Inflammatory macrophage treated with lipopolysaccharide for 1 hour (primary cell): ENCODE data around the gene MGLL.

Experiments
- DNase-seq, 2 donors: peaks; one replicate each; pipeline ENCODE4 v3.0.0-alpha.2; 2020 to 2022

Gene MGLL

DNA sequence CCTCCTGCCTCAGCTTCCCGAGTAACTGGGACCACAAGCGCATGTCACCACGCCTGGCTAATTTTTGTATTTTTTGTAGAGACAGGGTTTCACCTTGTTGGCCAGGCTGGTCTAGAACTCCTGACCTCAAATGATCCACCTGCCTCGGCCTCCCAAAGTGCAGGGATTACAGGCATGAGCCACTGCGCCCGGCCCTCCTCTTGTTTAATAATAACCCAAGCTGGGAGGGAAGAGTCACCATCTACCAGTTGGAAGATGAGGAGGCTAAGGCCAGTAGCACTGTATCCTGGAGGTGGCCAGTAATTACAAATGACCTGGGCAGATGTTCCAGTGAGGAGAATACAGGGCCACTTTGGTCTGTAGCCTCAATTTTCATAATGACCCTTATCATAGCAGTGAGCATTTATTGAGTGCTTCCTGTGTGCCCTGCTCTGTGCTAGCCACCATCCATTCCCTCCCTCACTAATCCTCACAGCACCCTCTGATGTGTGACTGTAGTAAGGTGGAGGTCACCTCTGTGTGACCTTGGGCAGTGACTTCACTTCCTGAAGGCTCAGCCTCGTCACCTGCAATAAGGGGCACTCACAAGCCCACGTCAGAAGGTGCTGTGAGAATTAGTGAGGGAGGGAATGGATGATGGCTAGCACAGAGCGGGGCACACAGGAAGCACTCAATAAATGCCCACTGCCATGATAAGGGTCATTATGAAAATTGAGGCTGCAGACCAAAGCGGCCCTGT lies 85.3 kb downstream of the MGLL start:
- no peak for DNase-seq

DNA sequence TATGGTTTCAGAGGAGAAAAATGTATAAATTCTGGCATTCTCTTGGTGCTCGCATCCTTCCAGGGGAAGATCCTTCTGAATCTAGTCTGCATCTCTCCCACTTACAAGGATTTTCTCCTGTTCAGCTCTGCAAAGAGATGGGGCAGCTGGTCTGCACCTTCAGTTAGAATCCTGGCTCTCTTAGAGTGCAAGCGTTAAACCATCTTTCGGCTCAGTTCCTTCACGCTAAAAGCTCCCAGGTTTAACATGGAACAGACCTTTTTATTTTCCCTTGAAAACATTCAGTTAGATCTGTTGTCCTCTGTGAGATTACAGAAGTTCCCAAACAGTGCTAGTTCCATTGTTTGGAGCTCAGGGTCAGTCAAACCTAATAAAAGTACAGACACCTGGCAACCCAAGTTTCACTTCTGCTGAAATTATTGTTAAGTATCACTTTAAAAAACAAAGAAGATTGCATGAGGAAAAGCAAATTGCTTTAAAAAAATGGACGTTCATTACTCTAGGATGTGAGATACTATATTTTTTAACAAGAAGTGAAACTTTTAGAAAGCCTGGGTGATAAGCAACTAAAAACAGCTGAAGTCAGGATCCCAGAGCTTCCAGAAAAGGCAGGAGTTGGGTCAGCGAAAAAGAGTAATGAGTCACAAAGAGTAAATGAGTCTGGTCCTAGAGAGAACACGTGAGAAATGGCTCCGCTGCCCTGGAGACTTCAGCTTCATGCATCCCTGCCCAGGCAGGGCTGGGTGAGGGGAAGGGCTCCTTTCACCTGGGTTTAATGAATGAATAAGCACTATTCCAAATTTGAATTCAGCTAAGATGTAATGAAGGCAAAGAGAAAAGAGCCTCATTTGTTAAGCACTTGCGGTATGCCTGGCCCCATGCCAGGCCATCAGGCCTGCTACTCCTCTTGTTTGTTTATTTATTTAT lies 86.3 kb downstream of the MGLL start:
- DNase-seq = peak; percentile 69 to 73

DNA sequence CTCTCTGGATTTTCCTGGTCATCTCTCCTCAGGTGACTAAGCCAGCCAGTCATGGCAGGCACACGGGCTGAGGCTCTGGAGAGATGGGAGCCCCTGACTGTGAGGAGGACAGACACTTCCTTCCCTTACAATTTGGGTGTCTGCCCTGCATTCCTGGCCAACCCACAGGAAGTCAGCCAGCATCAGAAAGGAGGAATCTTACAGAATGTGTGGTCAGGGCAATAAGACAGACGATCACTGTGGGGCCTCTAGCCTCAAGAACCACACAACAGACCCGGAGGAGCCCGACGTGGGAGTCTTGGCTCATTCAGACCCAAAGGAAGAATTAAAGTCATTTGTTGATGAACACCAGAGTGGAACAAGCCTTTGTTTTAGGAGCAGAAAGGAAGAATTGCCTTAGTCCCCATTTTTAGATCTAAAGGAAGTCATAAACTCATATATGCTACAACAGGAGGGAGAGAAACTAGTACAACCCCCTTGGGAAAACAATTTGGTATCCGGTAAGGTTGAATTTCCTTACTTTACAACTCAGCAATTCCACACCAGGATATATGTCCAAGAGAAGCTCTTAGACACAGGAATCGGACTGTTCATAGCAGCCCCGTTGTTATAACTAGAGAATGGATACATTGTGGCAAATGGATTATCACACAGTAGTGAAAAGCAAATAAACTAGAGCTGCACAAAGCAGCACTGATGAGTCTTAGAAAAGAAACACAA lies 87.4 kb downstream of the MGLL start:
- peak; percentile 53 to 70 for DNase-seq

DNA sequence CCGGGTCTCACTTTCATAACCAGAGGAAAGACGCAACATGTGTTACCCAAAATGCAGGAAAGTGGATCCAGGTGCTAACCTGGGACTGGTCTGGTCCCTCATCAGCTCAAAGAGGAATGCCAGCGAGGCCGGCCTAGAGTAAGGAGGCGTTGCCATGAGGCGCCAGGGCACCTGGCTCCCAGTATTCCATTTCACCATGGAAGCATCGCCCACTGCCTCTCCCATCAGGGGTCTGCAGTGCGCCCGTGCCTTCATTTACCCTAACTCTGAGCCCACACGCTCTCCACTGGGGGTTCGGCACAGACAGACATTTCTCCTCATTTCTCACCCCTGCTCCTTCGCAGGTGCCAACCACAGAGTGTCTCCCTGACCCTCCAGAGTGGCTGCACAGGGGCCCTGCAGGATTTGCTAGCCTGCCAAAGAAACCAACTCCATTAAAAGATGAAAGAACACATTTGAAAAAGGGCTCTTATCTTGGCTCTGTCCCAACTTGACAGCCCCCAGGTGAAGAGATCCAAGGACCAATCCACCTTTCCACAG lies 88.1 kb downstream of the MGLL start:
- no peak for DNase-seq

DNA sequence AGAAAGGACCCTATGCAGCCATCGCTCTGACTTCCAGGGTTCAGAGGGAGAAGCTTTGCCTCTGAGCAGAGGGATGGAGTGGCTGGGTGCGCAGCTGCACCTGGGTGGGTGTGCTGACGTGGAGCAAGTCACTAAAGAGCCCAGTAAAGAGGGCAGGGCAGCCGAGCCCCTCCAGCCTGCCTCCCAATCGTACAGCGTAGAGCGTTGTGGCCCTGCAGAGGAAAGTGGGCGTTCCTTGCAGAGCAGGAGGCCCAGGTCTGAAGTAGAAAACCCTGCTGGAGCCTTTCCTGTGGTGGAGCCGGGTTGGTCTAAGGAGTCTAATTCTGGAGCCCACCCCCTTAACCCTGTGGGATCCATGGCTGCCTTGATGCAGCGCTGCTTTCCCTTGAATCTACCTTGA lies 88.5 kb downstream of the MGLL start:
- DNase-seq = no peak

DNA sequence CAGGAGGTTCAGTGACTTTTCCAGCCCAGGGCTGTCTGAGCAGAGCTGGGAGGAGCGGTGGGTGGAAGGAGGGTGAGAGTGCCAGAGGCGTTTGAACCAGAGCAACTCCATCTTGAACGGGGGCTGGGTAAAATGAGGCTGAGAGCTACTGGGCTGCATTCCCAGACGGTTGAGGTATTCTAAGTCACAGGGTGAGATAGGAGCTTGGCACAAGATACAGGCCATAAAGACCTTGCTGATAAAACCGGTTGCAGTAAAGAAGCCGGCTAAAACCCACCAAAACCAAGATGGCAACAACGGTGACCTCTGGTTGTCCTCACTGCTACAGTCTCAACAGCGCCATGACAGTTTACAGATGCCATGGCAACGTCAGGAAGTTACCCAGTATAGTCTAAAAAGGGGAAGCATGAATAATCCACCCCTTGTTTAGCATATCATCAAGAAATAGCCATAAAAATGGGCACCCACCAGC lies 89.4 kb downstream of the MGLL start:
- DNase-seq = peak; percentile 62 to 70

DNA sequence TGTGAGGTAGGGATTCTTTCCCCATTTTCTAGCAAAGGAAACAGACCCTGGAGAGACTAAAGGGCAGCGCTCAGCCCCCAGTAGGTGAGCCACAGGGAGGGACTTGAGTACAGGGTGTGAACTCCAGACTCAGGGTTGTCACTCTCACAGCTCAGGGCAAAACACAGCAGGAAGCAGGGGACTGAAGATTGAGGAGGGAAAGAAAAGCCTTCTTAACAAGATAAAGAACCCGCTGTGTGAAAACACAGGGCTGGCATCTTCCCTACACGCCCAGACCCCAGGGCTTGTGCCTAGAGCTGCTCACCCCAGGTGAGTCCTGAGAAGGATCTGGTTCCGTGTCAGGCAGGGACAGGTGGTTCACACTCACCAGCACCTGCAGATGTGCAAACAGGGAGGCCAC lies 90.0 kb downstream of the MGLL start:
- no peak for DNase-seq

DNA sequence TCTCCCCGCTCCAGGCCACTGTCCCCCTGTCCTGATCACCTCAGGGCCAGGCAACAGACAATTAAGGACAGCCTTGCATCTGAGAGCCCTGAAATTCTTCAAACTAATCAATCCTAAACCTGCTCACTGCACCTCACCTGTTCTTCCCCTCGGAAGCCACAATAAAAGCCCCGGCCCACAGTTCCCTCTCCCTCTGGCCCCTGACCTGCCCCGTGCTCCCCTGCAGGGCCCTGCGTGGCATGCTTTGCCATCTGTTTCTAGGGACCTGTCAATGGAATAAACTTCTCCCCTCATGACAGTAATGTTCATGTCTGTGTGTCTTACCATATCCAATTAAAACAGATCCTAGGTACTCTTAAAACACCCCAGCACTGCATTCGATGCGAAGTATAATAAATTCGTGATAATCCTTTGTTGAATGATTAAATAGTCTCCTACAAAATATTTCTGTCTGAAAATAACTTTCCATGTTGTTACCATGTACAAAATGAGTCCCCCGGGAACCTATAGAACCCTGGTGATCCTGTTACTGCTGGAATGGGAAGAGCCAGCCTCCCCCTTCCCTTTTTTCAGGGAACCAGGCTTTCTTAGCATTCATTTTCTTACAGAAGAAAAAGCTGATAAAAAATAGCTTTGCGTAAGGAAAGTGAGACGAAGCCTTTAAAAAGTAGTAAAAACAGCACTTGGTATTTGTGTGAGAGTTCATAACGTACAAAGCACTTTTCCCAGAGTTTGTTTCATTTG lies 90.6 kb downstream of the MGLL start:
- no peak for DNase-seq

DNA sequence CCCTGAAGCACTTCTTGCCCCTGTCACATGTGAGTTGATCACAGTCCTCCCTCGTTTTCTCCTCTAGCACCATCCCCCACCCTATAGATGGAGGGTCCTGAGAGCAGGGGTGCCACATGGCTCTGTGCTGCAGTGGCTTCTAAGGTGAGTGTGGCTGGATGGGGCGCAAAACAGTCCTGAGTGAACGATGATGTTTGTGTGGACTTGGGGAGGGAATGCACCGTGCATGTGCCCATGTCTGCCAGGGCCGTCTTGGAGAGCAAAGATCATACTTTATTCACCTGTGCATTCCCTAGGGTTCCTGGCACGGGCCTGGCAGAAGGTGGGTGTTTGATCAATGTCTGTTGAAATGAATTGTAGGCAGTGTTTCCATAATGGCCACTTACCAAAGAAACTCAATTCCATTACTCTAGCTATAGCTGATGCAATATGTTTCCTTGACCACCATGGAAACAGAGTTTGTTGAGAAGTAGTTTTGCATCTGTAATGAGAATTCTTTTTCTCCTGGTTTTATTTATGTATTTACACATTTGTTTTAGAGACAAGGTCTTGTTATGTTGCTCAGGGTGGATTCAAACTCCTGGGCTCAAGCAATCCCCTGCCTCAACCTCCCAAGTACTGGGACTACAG lies 91.5 kb downstream of the MGLL start:
- peak in 1 of 2 donors; percentile 43 for DNase-seq

DNA sequence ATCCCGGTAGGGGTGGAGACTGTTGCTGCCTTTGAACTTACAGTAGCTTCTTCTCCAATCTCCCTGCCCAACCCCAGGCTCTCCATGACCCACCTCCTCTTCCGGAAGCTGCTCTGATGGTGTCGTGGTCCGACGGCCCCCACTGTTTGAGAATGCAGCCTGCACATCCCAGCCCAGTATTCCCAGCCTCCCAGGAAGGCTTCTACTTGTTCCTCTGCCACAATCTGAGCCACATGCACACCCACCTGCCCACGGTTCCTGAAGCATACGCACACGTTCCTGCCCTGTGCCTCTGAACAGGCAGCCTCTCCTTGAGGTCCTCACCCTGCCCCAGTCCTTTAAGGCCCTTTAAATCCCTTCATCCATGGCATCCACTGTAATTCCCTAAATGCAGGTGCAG lies 92.1 kb downstream of the MGLL start:
- DNase-seq = no peak

DNA sequence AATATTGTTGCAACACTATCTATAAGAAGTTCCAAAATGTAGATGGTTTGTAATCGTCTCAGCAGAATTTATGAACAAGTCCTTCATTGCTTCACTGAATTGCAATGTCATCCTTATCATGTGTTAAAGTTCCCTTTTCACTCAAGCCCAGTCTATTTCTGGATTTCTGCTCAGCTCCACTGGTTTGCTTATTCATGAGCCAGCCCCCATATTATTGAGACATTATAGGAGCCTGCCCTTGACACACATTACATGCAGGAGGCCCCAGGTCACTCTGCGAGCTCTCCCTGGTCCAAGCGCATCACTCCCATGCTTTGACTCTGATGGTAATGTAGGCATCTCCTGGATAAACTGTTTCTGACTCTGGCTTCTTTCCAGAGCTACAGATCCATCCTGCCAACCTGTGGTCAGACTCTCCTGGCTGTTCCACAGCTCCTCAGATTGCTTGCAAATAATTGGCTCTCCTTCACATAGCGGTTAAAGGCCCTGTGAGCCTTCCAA lies 92.7 kb downstream of the MGLL start:
- peak; percentile 95 to 100 for DNase-seq

DNA sequence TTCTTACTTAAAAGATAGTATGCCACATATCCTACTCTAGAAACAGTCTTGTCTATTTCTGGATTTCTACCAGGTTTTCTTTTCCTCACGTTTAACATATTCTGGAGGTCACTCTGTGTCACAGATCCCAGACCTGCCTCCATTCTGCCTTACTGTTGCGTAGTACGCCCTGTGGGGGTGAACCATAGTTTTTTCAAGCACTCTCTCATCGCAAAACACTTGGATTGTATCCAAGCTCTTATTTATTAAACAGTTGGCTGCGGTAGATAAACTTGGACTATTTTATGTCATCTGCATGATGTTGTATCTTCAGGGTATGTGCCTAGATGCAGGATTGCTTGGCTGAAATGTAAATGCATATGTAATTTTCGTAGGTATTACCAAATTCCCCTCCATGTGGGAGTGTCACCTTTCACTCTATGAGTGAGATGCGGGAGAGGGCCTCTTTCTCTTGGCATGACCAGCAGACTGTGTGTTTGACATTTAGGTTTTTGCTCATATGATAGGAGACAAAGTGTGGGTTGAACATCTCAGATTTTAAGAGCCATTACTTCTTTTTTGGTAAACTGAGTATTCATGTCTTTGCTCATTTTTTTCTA lies 93.8 kb downstream of the MGLL start:
- peak; percentile 32 to 68 for DNase-seq

DNA sequence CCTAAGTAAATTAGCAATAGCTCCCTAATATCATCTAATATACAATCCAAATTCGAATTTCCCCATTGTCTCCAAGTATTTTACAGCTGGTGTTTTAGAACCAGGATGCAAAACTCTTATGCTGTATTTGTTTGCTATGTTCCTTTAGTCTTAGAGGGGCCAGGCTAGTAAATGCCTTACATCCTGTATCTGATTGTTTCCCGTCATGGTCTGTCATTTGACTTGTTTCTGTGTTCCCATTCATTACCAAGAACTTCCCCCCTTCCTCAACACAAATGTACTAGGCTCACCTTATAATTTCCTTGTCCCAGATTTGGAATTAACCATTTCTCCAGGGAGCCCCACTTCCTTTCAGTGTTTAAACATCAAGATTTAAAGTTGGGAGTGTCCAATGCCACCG lies 95.4 kb downstream of the MGLL start:
- no peak for DNase-seq

DNA sequence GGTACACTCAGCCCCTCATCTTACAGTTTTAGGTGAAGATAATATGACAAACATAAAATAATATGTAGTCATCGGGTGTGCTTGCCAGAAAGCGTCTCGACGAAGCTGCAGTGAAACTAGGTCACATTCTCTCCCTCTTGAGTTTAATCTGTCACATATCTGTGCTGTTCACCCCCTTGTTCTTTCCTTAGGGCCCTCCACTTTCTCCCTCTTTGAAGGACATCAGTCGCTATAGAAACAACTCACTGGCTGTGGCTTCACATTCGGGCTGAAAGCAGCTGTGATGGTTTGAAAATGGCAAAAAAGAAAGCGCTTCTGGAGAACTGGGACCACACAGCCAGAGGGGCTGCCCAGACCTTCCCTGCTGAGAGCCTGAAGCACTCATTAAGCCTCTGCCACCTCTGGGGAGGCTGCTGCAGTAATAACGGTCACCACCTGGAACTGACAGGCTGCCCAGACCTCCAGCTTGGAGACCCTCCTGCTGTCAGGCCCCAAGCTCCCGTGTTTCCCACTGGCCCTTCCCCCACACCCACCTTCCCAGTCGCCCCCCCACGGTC lies 99.2 kb downstream of the MGLL start:
- DNase-seq = no peak

DNA sequence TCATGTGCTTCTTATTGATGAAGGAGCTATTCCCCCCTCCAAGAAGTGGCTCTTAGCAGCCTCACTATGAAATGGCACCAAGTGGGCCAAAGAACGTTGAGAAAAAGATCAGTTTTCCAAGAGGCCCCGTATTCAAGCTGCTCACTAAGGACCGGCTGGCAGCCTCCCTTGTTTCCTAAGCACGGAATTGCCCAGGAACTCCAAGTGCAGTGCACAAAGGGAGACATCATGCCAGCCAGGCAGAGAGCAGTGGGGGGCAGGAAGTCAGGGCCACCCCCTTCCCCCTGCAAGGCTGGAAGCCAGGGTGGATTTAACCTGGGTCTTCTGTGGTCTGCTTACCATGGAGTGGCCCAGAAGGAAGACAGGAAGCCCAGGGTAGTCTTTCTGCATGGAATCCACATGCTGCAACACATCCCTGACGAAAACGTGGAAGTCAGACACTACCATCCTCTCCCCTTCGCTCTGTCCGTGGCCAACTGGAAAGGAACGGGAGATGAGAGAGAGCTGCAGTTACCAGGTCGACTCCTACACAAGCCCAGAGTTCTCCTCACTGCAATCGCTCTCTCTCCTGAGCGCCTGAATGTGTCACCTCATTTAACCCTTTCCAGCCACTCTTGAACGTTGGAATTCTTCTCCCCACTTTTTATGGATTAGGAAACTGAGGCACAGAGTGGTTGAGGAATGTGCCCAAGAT lies 100.1 kb downstream of the MGLL start:
- no peak for DNase-seq

DNA sequence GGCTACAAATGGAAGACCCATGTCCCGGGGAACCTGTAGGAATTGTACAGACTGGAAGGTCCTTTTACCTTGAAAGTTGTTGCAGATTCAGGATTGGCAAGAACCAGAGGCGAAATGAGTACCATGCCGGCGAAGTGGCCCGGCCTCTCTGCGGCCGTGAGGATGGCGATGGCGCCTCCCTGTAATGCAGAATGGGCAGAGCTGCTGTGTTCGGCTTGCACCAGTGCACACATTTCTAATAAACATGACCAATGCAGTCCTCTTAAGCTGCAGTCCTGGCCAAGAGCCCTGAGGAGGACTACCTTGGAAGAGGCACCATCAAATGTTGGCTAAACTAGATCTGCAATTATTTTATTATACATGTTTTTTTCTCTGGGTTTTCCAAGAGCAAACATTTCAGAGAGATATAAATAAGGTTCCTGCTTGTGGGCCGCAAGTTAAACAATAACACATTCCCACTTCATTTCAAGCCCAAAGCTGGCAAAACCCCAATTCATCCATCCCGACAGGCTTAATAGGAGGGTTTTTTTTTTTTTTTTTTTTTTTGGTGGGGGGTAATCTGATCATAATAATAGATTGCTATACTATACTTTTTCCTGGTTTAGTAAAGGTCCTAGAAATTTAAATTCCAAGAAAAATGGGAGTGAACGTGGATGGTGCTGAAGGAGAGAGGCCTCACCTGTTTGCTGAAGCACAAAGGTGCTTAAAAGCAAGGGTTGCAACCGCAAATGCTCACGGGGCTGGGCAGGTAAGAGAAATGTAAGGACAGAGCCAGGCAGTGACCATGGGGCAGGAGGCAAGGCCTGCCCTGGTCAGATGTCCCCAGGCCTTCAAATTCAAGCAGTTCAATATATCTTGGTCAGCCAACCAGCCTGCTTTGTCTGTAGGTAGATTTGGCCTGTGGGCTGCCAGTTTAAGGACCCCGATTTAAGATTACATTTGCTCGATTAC lies 101.1 kb downstream of the MGLL start:
- no peak for DNase-seq

DNA sequence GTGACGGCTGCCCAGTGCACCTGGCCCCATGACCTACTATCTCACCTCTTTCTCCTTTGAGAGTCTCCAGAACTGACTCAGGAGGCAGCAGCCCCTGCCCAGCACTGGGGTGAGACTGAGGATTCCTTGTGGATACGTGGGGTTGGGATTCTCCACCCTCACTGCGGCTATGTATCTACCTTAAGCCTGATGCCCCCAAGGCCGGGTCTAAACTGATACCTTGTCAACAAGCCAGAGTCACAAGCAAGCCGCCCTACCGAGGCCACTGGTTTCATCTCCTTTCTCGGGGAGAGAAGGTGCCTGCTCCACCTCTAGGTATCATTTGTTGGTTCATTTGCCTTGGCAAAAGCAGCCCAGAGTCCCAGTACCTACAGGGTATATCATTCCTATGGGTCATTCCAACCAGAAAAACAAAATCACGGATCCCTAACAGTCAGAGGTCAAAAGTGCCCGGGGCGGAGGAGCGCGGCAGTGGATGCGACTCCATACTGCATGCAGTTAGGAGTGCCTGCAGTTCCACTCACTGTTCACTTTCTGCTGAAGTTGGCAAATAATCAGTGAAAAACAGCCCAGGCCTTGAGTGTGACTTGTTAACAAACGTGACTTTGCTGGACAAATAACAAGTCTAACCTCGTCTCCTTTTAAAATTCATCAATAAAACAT lies 102.0 kb downstream of the MGLL start:
- DNase-seq = no peak

DNA sequence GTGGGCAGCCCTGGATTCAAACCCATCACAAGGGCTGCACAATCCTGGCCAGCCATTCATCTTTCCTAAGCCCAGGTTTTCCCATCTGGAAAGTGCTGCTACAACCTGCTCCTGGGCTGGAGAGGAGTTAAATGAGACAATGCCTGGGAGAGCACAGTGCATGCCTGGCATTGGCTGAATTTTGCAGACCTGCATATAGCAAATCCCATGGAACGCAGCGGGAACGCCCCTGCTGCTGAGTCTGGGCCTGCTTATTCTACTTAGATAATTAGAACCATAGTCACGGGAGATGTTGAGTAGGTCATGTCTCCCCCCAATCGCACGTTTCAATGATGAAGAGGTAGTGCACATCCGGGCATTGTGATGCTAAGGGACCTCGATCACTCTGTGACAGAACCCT lies 102.9 kb downstream of the MGLL start:
- no peak for DNase-seq

DNA sequence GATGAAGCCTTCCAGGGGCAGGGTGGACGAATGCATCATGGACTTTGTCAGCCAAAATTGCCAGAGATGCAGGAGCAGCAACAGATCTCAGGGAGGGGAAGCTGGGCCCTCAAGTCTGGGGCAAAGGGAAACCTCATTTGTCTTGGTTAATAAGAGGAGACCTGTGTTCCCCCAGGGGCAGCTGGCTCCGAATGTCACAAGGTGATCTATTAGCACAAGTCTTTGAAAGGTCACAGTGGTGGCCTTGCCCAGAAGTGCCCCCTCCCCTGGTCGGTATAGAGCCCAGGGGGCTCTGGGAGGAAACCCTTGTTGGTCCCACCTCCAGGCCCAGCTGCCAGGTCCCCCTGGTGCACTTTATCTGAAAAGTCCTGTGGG lies 103.4 kb downstream of the MGLL start:
- DNase-seq = no peak
